CD4-positive, alpha-beta T cell treated with Interferon gamma for 1 hour (primary cell): ENCODE measurements around the gene TEX13B.

Experiments
- DNase-seq: peaks from one replicate; pipeline ENCODE4 v3.0.0-alpha.2; 2020

Gene TEX13B

GRCh38 chrX:107935664-107936433 lies 46.3 kb downstream of the TEX13B start:
- no peak for DNase-seq

- no peak for DNase-seq
These were observed 47.0 kb downstream of the TEX13B start for GRCh38 chrX:107935200-107935599.

GRCh38 chrX:107934262-107934661 lies 47.9 kb downstream of the TEX13B start:
- no peak for DNase-seq
